Measurements from ENCODE around the gene DLL4. TPM values are rescaled to one million over a fixed set of nuclear protein-coding genes. Genes with fewer than 3 reads are reported as not detected.
A peak's percentile ranks its signal among the peaks of the same experiment; 100 is the strongest.

Gene DLL4
- total RNA-seq, 2 donors from 2014 or later: 0.16 TPM; not detected in 1

- Mint-ChIP-seq H3K27ac (no peak overlapping the region), H3K36me3 (no peaks in the 10 kb centered on the region), H3K9me3 (no peaks in the 10 kb centered on the region)
- no peak for DNase-seq (ENCODE audit: low spot score in 2 of 2)
- no peak for ATAC-seq
Observed at GRCh38 chr15:40918146-40918798, 10.9 kb upstream of the DLL4 start.

- H3K36me3 Mint-ChIP-seq: no peaks in the 10 kb centered on the region
- no peaks in the 10 kb centered on the region for H3K9me3 Mint-ChIP-seq
- ATAC-seq: no peak
- DNase-seq (ENCODE audit: low spot score in 2 of 2): no peak
- H3K27ac Mint-ChIP-seq: no peak overlapping the region
Observed at GRCh38 chr15:40918799-40919392, 10.2 kb upstream of the DLL4 start.

- no peak for DNase-seq (ENCODE audit: low spot score in 2 of 2)
- Mint-ChIP-seq H3K36me3 (no peaks in the 10 kb centered on the region), H3K9me3 (no peaks in the 10 kb centered on the region), H3K27ac (no peak overlapping the region)
- ATAC-seq: no peak
Observed at GRCh38 chr15:40921949-40922607, 7.1 kb upstream of the DLL4 start.

GRCh38 chr15:40922608-40923005 lies 6.5 kb upstream of the DLL4 start:
- DNase-seq (ENCODE audit: low spot score in 2 of 2) (no peak), ATAC-seq (no peak)
- no peaks in the 10 kb centered on the region for H3K36me3 Mint-ChIP-seq
- H3K9me3 Mint-ChIP-seq: no peaks in the 10 kb centered on the region
- H3K27ac Mint-ChIP-seq: no peak overlapping the region

GRCh38 chr15:40923551-40923950 lies 5.6 kb upstream of the DLL4 start:
- H3K9me3 Mint-ChIP-seq: no peaks in the 10 kb centered on the region
- H3K27ac Mint-ChIP-seq: no peak overlapping the region
- ATAC-seq (no peak), DNase-seq (ENCODE audit: low spot score in 2 of 2) (no peak)
- no peaks in the 10 kb centered on the region for H3K36me3 Mint-ChIP-seq

GRCh38 chr15:40925495-40925862 lies 3.7 kb upstream of the DLL4 start:
- no peak overlapping the region for H3K27ac Mint-ChIP-seq

GRCh38 chr15:40925863-40926658 lies 3.1 kb upstream of the DLL4 start:
- ATAC-seq (no peak), DNase-seq (ENCODE audit: low spot score in 2 of 2) (no peak)
- Mint-ChIP-seq H3K36me3 (peaks cover 0 to under 1% of the 10 kb centered on the region in 2 donors), H3K27ac (no peak overlapping the region), H3K9me3 (no peaks in the 10 kb centered on the region)

More at GRCh38 chr15:40925495-40925862, 3.7 kb upstream of the DLL4 start:
- no peak for ATAC-seq
- H3K9me3 Mint-ChIP-seq: no peaks in the 10 kb centered on the region
- H3K36me3 Mint-ChIP-seq: no peaks in the 10 kb centered on the region
- no peak for DNase-seq (ENCODE audit: low spot score in 2 of 2)

- H3K27ac Mint-ChIP-seq: no peak overlapping the region
- peaks cover 0 to 6% of the 10 kb centered on the region in 2 donors for H3K36me3 Mint-ChIP-seq
- DNase-seq (ENCODE audit: low spot score in 2 of 2): no peak
- ATAC-seq: no peak
- H3K9me3 Mint-ChIP-seq: no peaks in the 10 kb centered on the region
Observed at GRCh38 chr15:40926659-40927494, 2.3 kb upstream of the DLL4 start.

- H3K36me3 Mint-ChIP-seq: peaks cover 0 to 6% of the 10 kb centered on the region in 2 donors
- no peaks in the 10 kb centered on the region for H3K9me3 Mint-ChIP-seq
- ATAC-seq: no peak
- no peak for DNase-seq (ENCODE audit: low spot score in 2 of 2)
- H3K27ac Mint-ChIP-seq: no peak overlapping the region
Observed at GRCh38 chr15:40927495-40927872, 1.7 kb upstream of the DLL4 start.

GRCh38 chr15:40927873-40928806 lies 1.0 kb upstream of the DLL4 start:
- ATAC-seq: peak in 1 of 2 donors; percentile 31
- Mint-ChIP-seq H3K36me3 (peaks cover 0 to 6% of the 10 kb centered on the region in 2 donors), H3K9me3 (no peaks in the 10 kb centered on the region), H3K27ac (no peak overlapping the region)
- no peak for DNase-seq (ENCODE audit: low spot score in 2 of 2)

- Mint-ChIP-seq H3K36me3 (peaks cover 0 to 6% of the 10 kb centered on the region in 2 donors), H3K9me3 (no peaks in the 10 kb centered on the region), H3K27ac (peak overlapping the region in 1 of 2 donors; percentile 62)
- ATAC-seq (peak in 1 of 2 donors; percentile 27), DNase-seq (ENCODE audit: low spot score in 2 of 2) (no peak)
Observed at GRCh38 chr15:40929660-40930429, 705 bp downstream of the DLL4 start.

GRCh38 chr15:40930430-40931299 lies 1.5 kb downstream of the DLL4 start:
- peak; percentile 42 to 69 for ATAC-seq
- peaks cover 0 to 6% of the 10 kb centered on the region in 2 donors for H3K36me3 Mint-ChIP-seq
- H3K9me3 Mint-ChIP-seq: no peaks in the 10 kb centered on the region
- peak overlapping the region in 1 of 2 donors; percentile 62 for H3K27ac Mint-ChIP-seq
- peak in 1 of 2 donors; percentile 80 for DNase-seq (ENCODE audit: low spot score in 2 of 2)

- Mint-ChIP-seq H3K9me3 (no peaks in the 10 kb centered on the region), H3K36me3 (peaks cover 0 to 6% of the 10 kb centered on the region in 2 donors), H3K27ac (no peak overlapping the region)
- DNase-seq (ENCODE audit: low spot score in 2 of 2): no peak
- no peak for ATAC-seq
Observed at GRCh38 chr15:40931300-40932142, 2.4 kb downstream of the DLL4 start.
